ENCODE results near the gene TTC39B. TPM values are rescaled to one million over a fixed set of nuclear protein-coding genes. Genes with fewer than 3 reads are reported as not detected.
"Not testable (repeated sequence)": the region's sequence is repeated elsewhere in the genome, so short reads cannot be mapped to it uniquely, and the experiment has no call there.

The TTC39B gene
- total RNA-seq, 2 experiments from 2014 or later = 0.06 TPM; not detected in 1

DNA sequence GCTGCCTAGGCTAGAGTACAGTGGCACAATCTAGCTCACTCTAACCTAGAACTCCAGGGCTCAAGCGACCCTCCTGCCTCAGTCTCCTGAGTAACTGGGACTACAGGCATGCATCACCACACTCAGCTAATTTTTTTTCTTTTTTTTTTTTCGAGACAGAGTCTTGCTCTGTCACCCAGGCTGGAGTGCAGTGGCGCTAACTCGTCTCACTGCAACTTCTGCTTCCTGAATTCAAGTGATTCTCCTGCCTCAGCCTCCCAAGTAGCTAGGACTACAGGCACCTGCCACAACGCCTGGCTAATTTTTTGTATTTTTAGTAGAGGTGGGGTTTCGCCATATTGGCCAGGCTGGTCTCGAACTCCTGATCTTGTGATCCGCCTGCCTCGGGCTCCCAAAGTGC, 12.6 kb upstream of the TTC39B start:
- CTCF ChIA-PET (ENCODE audit: unreplicated experiment); BruUV-seq (replicated peaks): not testable (repeated sequence)

DNA sequence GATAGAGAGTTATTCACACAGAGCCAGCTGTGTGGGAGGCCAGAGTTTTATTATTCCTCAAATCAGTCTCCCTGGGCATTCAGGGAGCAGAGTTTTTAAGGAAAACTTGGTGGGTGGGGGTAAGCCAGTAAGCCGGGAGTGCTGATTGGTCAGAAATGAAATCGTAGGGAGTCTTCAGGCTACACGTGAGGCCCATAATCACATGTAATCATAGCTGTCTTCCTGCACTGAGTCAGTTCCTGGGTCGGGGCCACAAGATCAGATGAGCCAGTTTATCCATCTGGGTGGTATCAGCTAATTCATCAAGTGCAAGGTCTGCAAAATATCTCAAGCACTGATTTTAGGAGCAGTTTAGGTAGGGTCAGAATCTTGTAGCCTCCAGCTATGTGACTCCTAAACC, 10.8 kb upstream of the TTC39B start:
- H3K4me3 ChIP-seq (ENCODE audit: low read depth, low read length, poor library complexity, severe bottlenecking) = no peak overlapping the region
- ChIA-PET POLR2A (interaction anchor here (0.7 kb wide), 2 partner anchors 191 to 244 kb away, joined by 3 to 7 read pairs; no protein-coding TSS in a partner anchor), CTCF (ENCODE audit: unreplicated experiment) (no interaction called here)
- no peak overlapping the region for H2AFZ ChIP-seq (ENCODE audit: low read length)
- no TSS peak for BruUV-seq (replicated peaks)
- DNase-seq (ENCODE audit: low spot score) = no peak
- H3K36me3 ChIP-seq (ENCODE audit: insufficient read depth, low read length) = no peaks in the 10 kb centered on the region
- intact Hi-C loops (cut with micrococcal nuclease; ENCODE audit: unreplicated experiment) = no loop called here
- no peaks in the 10 kb centered on the region for H4K20me1 ChIP-seq (ENCODE audit: insufficient read depth, low read length)
- no peak overlapping the region for H3K4me2 ChIP-seq (ENCODE audit: low read length)
- no peaks in the 10 kb centered on the region for H3K79me2 ChIP-seq (ENCODE audit: insufficient read depth, low read depth, low read length)
- no peak for TF ChIP-seq EZH2phosphoT487 (IDR thresholded peaks at IDR 0.05; ENCODE audit: borderline replicate concordance, low read depth, low read length)
- TF ChIP-seq, protein P1, sequence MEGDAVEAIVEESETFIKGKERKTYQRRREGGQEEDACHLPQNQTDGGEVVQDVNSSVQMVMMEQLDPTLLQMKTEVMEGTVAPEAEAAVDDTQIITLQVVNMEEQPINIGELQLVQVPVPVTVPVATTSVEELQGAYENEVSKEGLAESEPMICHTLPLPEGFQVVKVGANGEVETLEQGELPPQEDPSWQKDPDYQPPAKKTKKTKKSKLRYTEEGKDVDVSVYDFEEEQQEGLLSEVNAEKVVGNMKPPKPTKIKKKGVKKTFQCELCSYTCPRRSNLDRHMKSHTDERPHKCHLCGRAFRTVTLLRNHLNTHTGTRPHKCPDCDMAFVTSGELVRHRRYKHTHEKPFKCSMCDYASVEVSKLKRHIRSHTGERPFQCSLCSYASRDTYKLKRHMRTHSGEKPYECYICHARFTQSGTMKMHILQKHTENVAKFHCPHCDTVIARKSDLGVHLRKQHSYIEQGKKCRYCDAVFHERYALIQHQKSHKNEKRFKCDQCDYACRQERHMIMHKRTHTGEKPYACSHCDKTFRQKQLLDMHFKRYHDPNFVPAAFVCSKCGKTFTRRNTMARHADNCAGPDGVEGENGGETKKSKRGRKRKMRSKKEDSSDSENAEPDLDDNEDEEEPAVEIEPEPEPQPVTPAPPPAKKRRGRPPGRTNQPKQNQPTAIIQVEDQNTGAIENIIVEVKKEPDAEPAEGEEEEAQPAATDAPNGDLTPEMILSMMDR (conservative IDR thresholded peaks at IDR 0.05; ENCODE audit: low read length) = no peak
- H3K9me2 ChIP-seq (ENCODE audit: insufficient read depth, low read length) = no peaks in the 10 kb centered on the region
- no peaks in the 10 kb centered on the region for H3K9me3 ChIP-seq (ENCODE audit: low read length)
- H3K4me1 ChIP-seq (ENCODE audit: insufficient read depth, low read length, poor library complexity, severe bottlenecking) = no peaks in the 10 kb centered on the region
- H3K27ac ChIP-seq (ENCODE audit: low read depth, low read length, poor library complexity, severe bottlenecking) = no peak overlapping the region

More for the DNA sequence above, 12.6 kb upstream of the TTC39B start:
- H4K20me1 ChIP-seq (ENCODE audit: insufficient read depth, low read length); H3K79me2 ChIP-seq (ENCODE audit: insufficient read depth, low read depth, low read length); H2AFZ ChIP-seq (ENCODE audit: low read length); H3K27ac ChIP-seq (ENCODE audit: low read depth, low read length, poor library complexity, severe bottlenecking); H3K9me3 ChIP-seq (ENCODE audit: low read length); H3K4me2 ChIP-seq (ENCODE audit: low read length); H3K9me2 ChIP-seq (ENCODE audit: insufficient read depth, low read length); H3K4me3 ChIP-seq (ENCODE audit: low read depth, low read length, poor library complexity, severe bottlenecking); H3K36me3 ChIP-seq (ENCODE audit: insufficient read depth, low read length); intact Hi-C loops (cut with micrococcal nuclease; ENCODE audit: unreplicated experiment); H3K4me1 ChIP-seq (ENCODE audit: insufficient read depth, low read length, poor library complexity, severe bottlenecking); DNase-seq (ENCODE audit: low spot score): not testable (repeated sequence)
- POLR2A ChIA-PET = interaction anchor here (0.6 to 0.7 kb wide), 4 partner anchors 12 to 1392 kb away, joined by 3 to 10 read pairs (median 4); no protein-coding TSS in a partner anchor

DNA sequence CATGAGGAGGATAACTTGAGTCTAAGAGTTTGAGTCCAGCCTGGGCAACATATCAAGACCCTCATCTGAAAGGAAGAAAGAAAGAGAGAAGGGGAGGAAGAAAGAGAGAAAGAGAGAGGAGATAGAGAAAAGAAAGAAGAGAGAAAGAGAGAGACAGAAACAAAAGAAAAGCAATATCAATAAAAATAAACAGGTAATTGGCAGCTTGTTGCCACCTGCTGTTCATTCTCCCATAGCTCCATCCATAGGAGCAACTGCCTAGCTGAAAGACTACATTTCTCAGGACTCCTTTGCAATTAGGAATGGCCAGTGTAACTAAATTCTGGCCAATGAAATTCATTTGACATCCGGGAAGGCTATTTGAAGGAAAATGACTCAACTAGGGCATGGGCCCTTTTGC, 4.6 kb upstream of the TTC39B start:
- Histone ChIP-seq H3K9me2 (ENCODE audit: insufficient read depth, low read length) (no peaks in the 10 kb centered on the region), H3K79me2 (ENCODE audit: insufficient read depth, low read depth, low read length) (no peaks in the 10 kb centered on the region), H3K4me3 (ENCODE audit: low read depth, low read length, poor library complexity, severe bottlenecking) (no peak overlapping the region), H3K9me3 (ENCODE audit: low read length) (no peaks in the 10 kb centered on the region), H3K36me3 (ENCODE audit: insufficient read depth, low read length) (no peaks in the 10 kb centered on the region), H4K20me1 (ENCODE audit: insufficient read depth, low read length) (no peaks in the 10 kb centered on the region), H3K4me1 (ENCODE audit: insufficient read depth, low read length, poor library complexity, severe bottlenecking) (no peaks in the 10 kb centered on the region), H3K27ac (ENCODE audit: low read depth, low read length, poor library complexity, severe bottlenecking) (no peak overlapping the region), H3K4me2 (ENCODE audit: low read length) (no peak overlapping the region), H2AFZ (ENCODE audit: low read length) (no peak overlapping the region)
- TF ChIP-seq, protein P1 (conservative IDR thresholded peaks at IDR 0.05; ENCODE audit: low read length) = no peak
- no peak for TF ChIP-seq EZH2phosphoT487 (IDR thresholded peaks at IDR 0.05; ENCODE audit: borderline replicate concordance, low read depth, low read length)
- ChIA-PET POLR2A (interaction anchor here (0.9 kb wide), 1 partner anchor 10 kb away, joined by 3 read pairs; no protein-coding TSS in a partner anchor), CTCF (ENCODE audit: unreplicated experiment) (no interaction called here)
- no TSS peak for BruUV-seq (replicated peaks)
- DNase-seq (ENCODE audit: low spot score) = no peak
- intact Hi-C loops (cut with micrococcal nuclease; ENCODE audit: unreplicated experiment) = no loop called here

All from OCI-LY7 (cell line).